SK-N-SH (cell line): ENCODE results near the gene NOS2. TPM values are rescaled to one million over a fixed set of nuclear protein-coding genes. Genes with fewer than 3 reads are reported as not detected.

ENCODE experiments used
- CTCF ChIA-PET: fragments of 300-600, 350-600 bp; formaldehyde crosslinking; extraction: SDS; loops from one replicate; lab custom pipeline; 2021; lab: Yijun Ruan, JAX
- POLR2A ChIA-PET: fragments of 350-600 bp; sonication (Branson Sonifier 250); formaldehyde crosslinking; extraction: SDS; loops from one replicate; lab custom pipeline; 2020; ENCODE audit warnings: antibody characterized with exemption, inconsistent platforms; lab: Yijun Ruan, JAX
- DNase-seq: peaks from one replicate; pipeline ENCODE4 v3.0.0; 2012
- H2AFZ ChIP-seq: fragments of 200-600 bp; sonication (generic); 2 replicates; pipeline ENCODE4 v1.8.1; 2016; ENCODE audit warnings: antibody characterized with exemption, mild to moderate bottlenecking, low read depth
- H3F3A ChIP-seq: fragments of 200-600 bp; sonication (generic); replicated peaks from 2 replicates; pipeline ENCODE3; 2016; ENCODE audit warnings: antibody characterized with exemption, mild to moderate bottlenecking; ENCODE audit not compliant: insufficient read depth
- H3K27ac ChIP-seq, 2 experiments: fragments of 200-500 bp in 1 of 2; fragments of 200-600 bp in 1 of 2; sonication (Bioruptor generic) in 1 of 2; sonication (generic), shearing (Covaris generic) in 1 of 2; 2 replicates each; pipeline versions ENCODE4 v1.5.1 to v1.6.1; 2014 to 2016; ENCODE audit warnings: low read depth in 2 of 2, inconsistent platforms in 1 of 2, low read length in 1 of 2, mild to moderate bottlenecking in 1 of 2, mixed read lengths in 1 of 2
- H3K27me3 ChIP-seq: fragments of 200-600 bp; sonication (generic), shearing (Covaris generic); 2 replicates; pipeline ENCODE4 v1.6.1; 2016; ENCODE audit warnings: mixed run types; ENCODE audit not compliant: insufficient read depth
- H3K36me3 ChIP-seq, 2 experiments: fragments of 200-500 bp in 1 of 2; fragments of 200-600 bp in 1 of 2; sonication (Bioruptor generic) in 1 of 2; sonication (generic) in 1 of 2; replicated peaks in 1 of 2; 2 replicates each; pipeline versions ENCODE3 to v1.5.1; 2014 to 2016; ENCODE audit warnings: low read length in 1 of 2, mild to moderate bottlenecking in 1 of 2; ENCODE audit not compliant: insufficient read depth in 2 of 2, control insufficient read depth in 1 of 2
- H3K4me1 ChIP-seq, 2 experiments: fragments of 200-500 bp in 1 of 2; fragments of 200-600 bp in 1 of 2; sonication (Bioruptor generic) in 1 of 2; sonication (generic), shearing (Covaris generic) in 1 of 2; 2 replicates each; pipeline versions ENCODE4 v1.5.1 to v1.6.1; 2014 to 2016; ENCODE audit warnings: low read depth in 1 of 2, low read length in 1 of 2, mixed run types in 1 of 2; ENCODE audit not compliant: insufficient read depth in 2 of 2, control insufficient read depth in 1 of 2
- H3K4me2 ChIP-seq: fragments of 200-600 bp; sonication (generic), shearing (Covaris generic); 2 replicates; pipeline ENCODE4 v1.6.1; 2017; ENCODE audit warnings: mixed run types
- H3K4me3 ChIP-seq, 2 experiments: fragments of 200-500 bp in 1 of 2; fragments of 200-600 bp in 1 of 2; sonication (Bioruptor generic) in 1 of 2; sonication (generic), shearing (Covaris generic) in 1 of 2; 2 replicates each; pipeline versions ENCODE4 v1.5.1 to v1.8.1; 2014 to 2016; ENCODE audit warnings: low read depth in 2 of 2, inconsistent platforms in 1 of 2, low read length in 1 of 2, mild to moderate bottlenecking in 1 of 2, mixed read lengths in 1 of 2, moderate library complexity in 1 of 2
- H3K79me2 ChIP-seq: fragments of 200-600 bp; sonication (generic); 2 replicates; pipeline ENCODE4 v1.8.1; 2017; ENCODE audit warnings: mild to moderate bottlenecking; ENCODE audit not compliant: insufficient read depth
- H3K9ac ChIP-seq: fragments of 200-600 bp; sonication (generic); 2 replicates; pipeline ENCODE4 v1.6.1; 2017; ENCODE audit warnings: mixed run types
- H3K9me2 ChIP-seq: fragments of 200-600 bp; sonication (generic); 2 replicates; pipeline ENCODE4 v1.6.1; 2017; ENCODE audit warnings: mixed run types
- H3K9me3 ChIP-seq: fragments of 200-600 bp; sonication (generic); 2 replicates; pipeline ENCODE4 v1.6.1; 2017; ENCODE audit warnings: mixed run types, mild to moderate bottlenecking, moderate library complexity
- H4K20me1 ChIP-seq: fragments of 200-600 bp; sonication (generic); 2 replicates; pipeline ENCODE4 v1.6.1; 2017; ENCODE audit warnings: mild to moderate bottlenecking, mixed run types; ENCODE audit not compliant: insufficient read depth
- ELF1 ChIP-seq: IDR thresholded peaks from 2 replicates; pipeline ENCODE4 v1.4.0; 2012
- EP300 ChIP-seq, 2 experiments: IDR thresholded peaks; 2 replicates each; pipeline versions ENCODE4 v1.4.0 to v1.6.1; 2012; ENCODE audit warnings: borderline replicate concordance in 1 of 2, low read depth in 1 of 2, low read length in 1 of 2
- EZH2phosphoT487 ChIP-seq: fragments of 200-600 bp; sonication (generic); IDR thresholded peaks from 2 replicates; pipeline ENCODE4 v1.6.1; 2017; ENCODE audit warnings: low read depth, mixed run types, mild to moderate bottlenecking, antibody characterized with exemption, moderate library complexity, borderline replicate concordance
- FOSL2 ChIP-seq: IDR thresholded peaks from 2 replicates; pipeline ENCODE4 v1.4.0; 2012; ENCODE audit warnings: low read depth, mild to moderate bottlenecking, moderate library complexity, borderline replicate concordance
- FOXJ3 ChIP-seq: sonication (generic); formaldehyde crosslinking; IDR thresholded peaks from 2 replicates; pipeline ENCODE4 v1.5.1; 2020; ENCODE audit warnings: mild to moderate bottlenecking, missing genetic modification reagents
- FOXM1 ChIP-seq: IDR thresholded peaks from 2 replicates; pipeline ENCODE4 v1.4.0; 2012; ENCODE audit warnings: low read depth, mild to moderate bottlenecking
- GABPA ChIP-seq: IDR thresholded peaks from 2 replicates; pipeline ENCODE4 v1.4.0; 2012; ENCODE audit warnings: low read depth, mild to moderate bottlenecking
- GATA2 ChIP-seq: sonication (generic); formaldehyde crosslinking; IDR thresholded peaks from 2 replicates; pipeline ENCODE4 v1.5.0; 2020; ENCODE audit warnings: mild to moderate bottlenecking, missing genetic modification reagents
- MXI1 ChIP-seq: IDR thresholded peaks from 2 replicates; pipeline ENCODE4 v1.6.1; 2012; ENCODE audit warnings: mild to moderate bottlenecking, low read depth, low read length, improper control_type of control experiment
- NFIC ChIP-seq: IDR thresholded peaks from 2 replicates; pipeline ENCODE4 v1.4.0; 2012; ENCODE audit warnings: borderline replicate concordance
- NRF1 ChIP-seq: IDR thresholded peaks from 2 replicates; pipeline ENCODE4 v1.6.1; 2012; ENCODE audit warnings: low read depth, mild to moderate bottlenecking, low read length
- RAD21 ChIP-seq: IDR thresholded peaks from 2 replicates; pipeline ENCODE4 v1.6.1; 2012; ENCODE audit warnings: mild to moderate bottlenecking, low read length
- RCOR1 ChIP-seq: fragments of 150-350 bp; IDR thresholded peaks from 2 replicates; pipeline ENCODE4 v1.6.1; 2017; ENCODE audit warnings: antibody characterized with exemption, low read length
- RFX5 ChIP-seq: IDR thresholded peaks from 2 replicates; pipeline ENCODE4 v1.6.1; 2012; ENCODE audit warnings: mild to moderate bottlenecking, improper control_type of control experiment, low read length
- SMC3 ChIP-seq: IDR thresholded peaks from 2 replicates; pipeline ENCODE4 v1.6.1; 2012; ENCODE audit warnings: low read depth, low read length, improper control_type of control experiment
- TAF1 ChIP-seq: IDR thresholded peaks from 2 replicates; pipeline ENCODE4 v1.6.1; 2012; ENCODE audit warnings: low read depth, mild to moderate bottlenecking, low read length, moderate library complexity, borderline replicate concordance
- TCF12 ChIP-seq: IDR thresholded peaks from 2 replicates; pipeline ENCODE4 v1.4.0; 2012
- TEAD4 ChIP-seq: IDR thresholded peaks from 2 replicates; pipeline ENCODE4 v1.4.0; 2012; ENCODE audit warnings: mild to moderate bottlenecking, borderline replicate concordance; ENCODE audit not compliant: insufficient read depth
- WGBS: methylation state at CpG from one replicate; pipeline ENCODE4 v1.1.6; 2017; ENCODE audit warnings: low lambda C conversion rate; 5-methylcytosine and 5-hydroxymethylcytosine counted together
- polyA plus RNA-seq, 3 experiments: library from polyadenylated mRNA; depleted of rRNA; stranded (reverse); fragments of >200 nt; gene quantifications; 2 replicates each; pipeline ENCODE4 v1.2.3, GENCODE V29; 2012
- TF ChIP-seq, protein P1 (sequence below): fragments of 150-350 bp; IDR thresholded peaks from 2 replicates; pipeline ENCODE4 v1.6.1; 2016; ENCODE audit warnings: mild to moderate bottlenecking, low read depth, low read length
- TF ChIP-seq, protein P2 (sequence below): IDR thresholded peaks from 2 replicates; pipeline ENCODE4 v1.6.1; 2012; ENCODE audit warnings: mild to moderate bottlenecking, low read depth, low read length, moderate library complexity
- TF ChIP-seq, protein P3 (sequence below): fragments of 200-600 bp; sonication (generic); IDR thresholded peaks from 2 replicates; pipeline ENCODE4 v1.6.1; 2017; ENCODE audit warnings: antibody characterized with exemption, mild to moderate bottlenecking, moderate library complexity
- TF ChIP-seq, protein P4 (sequence below): fragments of 150-350 bp; IDR thresholded peaks from 2 replicates; pipeline ENCODE4 v1.6.1; 2017; ENCODE audit warnings: antibody characterized with exemption, low read length, low read depth, borderline replicate concordance
- TF ChIP-seq, protein P5 (sequence below): IDR thresholded peaks from 2 replicates; pipeline ENCODE4 v1.4.0; 2012; ENCODE audit warnings: low read depth, borderline replicate concordance

Gene NOS2
- polyA plus RNA-seq, 1 of the 3 experiments (the other 2 are of a cell fraction), result not detected

DNA sequence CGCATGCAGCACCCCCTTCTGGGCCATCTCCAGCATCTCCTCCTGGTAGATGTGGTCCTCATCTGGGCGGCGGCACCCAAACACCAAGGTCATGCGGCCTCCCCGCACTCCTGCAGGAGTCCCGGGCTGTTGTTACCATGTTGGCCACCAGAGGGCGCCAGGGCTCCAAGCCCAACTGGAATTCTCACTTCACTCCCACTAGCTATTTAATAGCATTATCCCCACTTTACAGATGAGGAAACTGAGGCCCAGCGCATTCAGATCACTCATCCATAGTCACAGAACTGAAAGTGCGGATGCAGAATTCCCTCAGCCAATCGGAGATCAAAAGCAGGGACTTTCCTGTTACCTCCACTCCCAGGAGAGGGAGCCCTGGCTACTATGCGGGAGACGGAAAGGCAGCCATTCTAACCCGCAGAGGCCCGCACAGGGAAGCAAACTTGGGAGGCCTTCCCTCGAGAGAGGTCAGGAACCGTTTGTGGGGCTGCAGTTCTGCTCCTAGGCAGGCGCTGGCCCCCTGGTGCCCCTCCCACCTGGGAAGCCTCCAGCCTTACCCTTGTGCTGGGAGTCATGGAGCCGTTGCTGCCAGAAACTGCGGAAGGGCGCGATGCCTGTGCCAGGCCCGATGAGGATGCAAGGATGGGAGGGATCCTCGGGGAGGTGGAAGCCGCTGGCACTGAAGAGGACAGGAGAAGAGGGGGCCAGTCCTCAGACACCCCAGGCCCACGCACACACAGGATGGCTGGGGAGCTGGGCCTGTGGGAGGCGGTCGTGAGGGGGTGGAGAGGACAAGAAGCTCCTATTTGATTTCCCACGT is 40.1 kb downstream of the NOS2 start:
- no peak overlapping the region for H3K27ac ChIP-seq
- H2AFZ ChIP-seq, result no peak overlapping the region
- H3K4me2 ChIP-seq, result no peak overlapping the region
- no peaks in the 10 kb centered on the region for H3K79me2 ChIP-seq
- CTCF ChIA-PET, result interaction anchor here (0.6 to 9.2 kb wide), 36 partner anchors 9 to 491 kb away, joined by 3 to 289 read pairs (median 5); partner anchors contain the start of genes LYRM9 and NOS2
- H3K9me3 ChIP-seq, result no peaks in the 10 kb centered on the region
- no peaks in the 10 kb centered on the region for H3K4me1 ChIP-seq
- no peaks in the 10 kb centered on the region for H3K27me3 ChIP-seq
- TF ChIP-seq SMC3, result peak; percentile 69
- TF ChIP-seq TEAD4, result no peak
- TF ChIP-seq, protein P1, sequence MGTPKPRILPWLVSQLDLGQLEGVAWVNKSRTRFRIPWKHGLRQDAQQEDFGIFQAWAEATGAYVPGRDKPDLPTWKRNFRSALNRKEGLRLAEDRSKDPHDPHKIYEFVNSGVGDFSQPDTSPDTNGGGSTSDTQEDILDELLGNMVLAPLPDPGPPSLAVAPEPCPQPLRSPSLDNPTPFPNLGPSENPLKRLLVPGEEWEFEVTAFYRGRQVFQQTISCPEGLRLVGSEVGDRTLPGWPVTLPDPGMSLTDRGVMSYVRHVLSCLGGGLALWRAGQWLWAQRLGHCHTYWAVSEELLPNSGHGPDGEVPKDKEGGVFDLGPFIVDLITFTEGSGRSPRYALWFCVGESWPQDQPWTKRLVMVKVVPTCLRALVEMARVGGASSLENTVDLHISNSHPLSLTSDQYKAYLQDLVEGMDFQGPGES, result no peak
- TF ChIP-seq NFIC, result no peak
- TF ChIP-seq, protein P2, sequence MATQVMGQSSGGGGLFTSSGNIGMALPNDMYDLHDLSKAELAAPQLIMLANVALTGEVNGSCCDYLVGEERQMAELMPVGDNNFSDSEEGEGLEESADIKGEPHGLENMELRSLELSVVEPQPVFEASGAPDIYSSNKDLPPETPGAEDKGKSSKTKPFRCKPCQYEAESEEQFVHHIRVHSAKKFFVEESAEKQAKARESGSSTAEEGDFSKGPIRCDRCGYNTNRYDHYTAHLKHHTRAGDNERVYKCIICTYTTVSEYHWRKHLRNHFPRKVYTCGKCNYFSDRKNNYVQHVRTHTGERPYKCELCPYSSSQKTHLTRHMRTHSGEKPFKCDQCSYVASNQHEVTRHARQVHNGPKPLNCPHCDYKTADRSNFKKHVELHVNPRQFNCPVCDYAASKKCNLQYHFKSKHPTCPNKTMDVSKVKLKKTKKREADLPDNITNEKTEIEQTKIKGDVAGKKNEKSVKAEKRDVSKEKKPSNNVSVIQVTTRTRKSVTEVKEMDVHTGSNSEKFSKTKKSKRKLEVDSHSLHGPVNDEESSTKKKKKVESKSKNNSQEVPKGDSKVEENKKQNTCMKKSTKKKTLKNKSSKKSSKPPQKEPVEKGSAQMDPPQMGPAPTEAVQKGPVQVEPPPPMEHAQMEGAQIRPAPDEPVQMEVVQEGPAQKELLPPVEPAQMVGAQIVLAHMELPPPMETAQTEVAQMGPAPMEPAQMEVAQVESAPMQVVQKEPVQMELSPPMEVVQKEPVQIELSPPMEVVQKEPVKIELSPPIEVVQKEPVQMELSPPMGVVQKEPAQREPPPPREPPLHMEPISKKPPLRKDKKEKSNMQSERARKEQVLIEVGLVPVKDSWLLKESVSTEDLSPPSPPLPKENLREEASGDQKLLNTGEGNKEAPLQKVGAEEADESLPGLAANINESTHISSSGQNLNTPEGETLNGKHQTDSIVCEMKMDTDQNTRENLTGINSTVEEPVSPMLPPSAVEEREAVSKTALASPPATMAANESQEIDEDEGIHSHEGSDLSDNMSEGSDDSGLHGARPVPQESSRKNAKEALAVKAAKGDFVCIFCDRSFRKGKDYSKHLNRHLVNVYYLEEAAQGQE, result no peak
- TF ChIP-seq RCOR1, result peak; percentile 30; the same call in 1 of the 2 replicates
- TF ChIP-seq MXI1, result no peak
- TF ChIP-seq, protein P3, sequence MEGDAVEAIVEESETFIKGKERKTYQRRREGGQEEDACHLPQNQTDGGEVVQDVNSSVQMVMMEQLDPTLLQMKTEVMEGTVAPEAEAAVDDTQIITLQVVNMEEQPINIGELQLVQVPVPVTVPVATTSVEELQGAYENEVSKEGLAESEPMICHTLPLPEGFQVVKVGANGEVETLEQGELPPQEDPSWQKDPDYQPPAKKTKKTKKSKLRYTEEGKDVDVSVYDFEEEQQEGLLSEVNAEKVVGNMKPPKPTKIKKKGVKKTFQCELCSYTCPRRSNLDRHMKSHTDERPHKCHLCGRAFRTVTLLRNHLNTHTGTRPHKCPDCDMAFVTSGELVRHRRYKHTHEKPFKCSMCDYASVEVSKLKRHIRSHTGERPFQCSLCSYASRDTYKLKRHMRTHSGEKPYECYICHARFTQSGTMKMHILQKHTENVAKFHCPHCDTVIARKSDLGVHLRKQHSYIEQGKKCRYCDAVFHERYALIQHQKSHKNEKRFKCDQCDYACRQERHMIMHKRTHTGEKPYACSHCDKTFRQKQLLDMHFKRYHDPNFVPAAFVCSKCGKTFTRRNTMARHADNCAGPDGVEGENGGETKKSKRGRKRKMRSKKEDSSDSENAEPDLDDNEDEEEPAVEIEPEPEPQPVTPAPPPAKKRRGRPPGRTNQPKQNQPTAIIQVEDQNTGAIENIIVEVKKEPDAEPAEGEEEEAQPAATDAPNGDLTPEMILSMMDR, result peak; percentile 86
- no peak for TF ChIP-seq FOXM1
- TF ChIP-seq, protein P4, sequence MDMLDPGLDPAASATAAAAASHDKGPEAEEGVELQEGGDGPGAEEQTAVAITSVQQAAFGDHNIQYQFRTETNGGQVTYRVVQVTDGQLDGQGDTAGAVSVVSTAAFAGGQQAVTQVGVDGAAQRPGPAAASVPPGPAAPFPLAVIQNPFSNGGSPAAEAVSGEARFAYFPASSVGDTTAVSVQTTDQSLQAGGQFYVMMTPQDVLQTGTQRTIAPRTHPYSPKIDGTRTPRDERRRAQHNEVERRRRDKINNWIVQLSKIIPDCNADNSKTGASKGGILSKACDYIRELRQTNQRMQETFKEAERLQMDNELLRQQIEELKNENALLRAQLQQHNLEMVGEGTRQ, result no peak
- no peak for TF ChIP-seq FOSL2
- TF ChIP-seq TCF12, result no peak
- no peak for TF ChIP-seq GATA2
- TF ChIP-seq NRF1, result no peak
- no peak for TF ChIP-seq GABPA
- no peak for TF ChIP-seq TAF1
- TF ChIP-seq FOXJ3 (CRISPR knock-in tag), result no peak
- TF ChIP-seq, protein P5, sequence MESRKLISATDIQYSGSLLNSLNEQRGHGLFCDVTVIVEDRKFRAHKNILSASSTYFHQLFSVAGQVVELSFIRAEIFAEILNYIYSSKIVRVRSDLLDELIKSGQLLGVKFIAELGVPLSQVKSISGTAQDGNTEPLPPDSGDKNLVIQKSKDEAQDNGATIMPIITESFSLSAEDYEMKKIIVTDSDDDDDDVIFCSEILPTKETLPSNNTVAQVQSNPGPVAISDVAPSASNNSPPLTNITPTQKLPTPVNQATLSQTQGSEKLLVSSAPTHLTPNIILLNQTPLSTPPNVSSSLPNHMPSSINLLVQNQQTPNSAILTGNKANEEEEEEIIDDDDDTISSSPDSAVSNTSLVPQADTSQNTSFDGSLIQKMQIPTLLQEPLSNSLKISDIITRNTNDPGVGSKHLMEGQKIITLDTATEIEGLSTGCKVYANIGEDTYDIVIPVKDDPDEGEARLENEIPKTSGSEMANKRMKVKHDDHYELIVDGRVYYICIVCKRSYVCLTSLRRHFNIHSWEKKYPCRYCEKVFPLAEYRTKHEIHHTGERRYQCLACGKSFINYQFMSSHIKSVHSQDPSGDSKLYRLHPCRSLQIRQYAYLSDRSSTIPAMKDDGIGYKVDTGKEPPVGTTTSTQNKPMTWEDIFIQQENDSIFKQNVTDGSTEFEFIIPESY, result no peak
- TF ChIP-seq RFX5, result no peak
- peak; percentile 65 for TF ChIP-seq RAD21
- no peak for TF ChIP-seq EZH2phosphoT487
- no peak for TF ChIP-seq EP300 (IDR thresholded peaks at IDR 0.05; ENCODE audit: borderline replicate concordance in 1 of 2, low read depth in 1 of 2, low read length in 1 of 2)
- TF ChIP-seq ELF1, result no peak
- TF ChIP-seq, all 33 proteins: peak for 4
- DNase-seq, result peak; percentile 77
- Histone ChIP-seq H3K9ac (no peak overlapping the region), H3K36me3 (no peaks in the 10 kb centered on the region), H3K4me3 (no peak overlapping the region; a peak in 1 of 4 replicates), H4K20me1 (no peaks in the 10 kb centered on the region), H3F3A (no peaks in the 10 kb centered on the region), H3K9me2 (no peaks in the 10 kb centered on the region)
- POLR2A ChIA-PET, result interaction anchor here (1.3 kb wide), 1 partner anchor 120 kb away, joined by 5 read pairs; no protein-coding TSS in a partner anchor
- 34% methylated on average over 18 of the region's 28 CpGs for WGBS
